ENCODE measurements around the gene VOPP1.
A peak's percentile ranks its signal among the peaks of the same experiment; 100 is the strongest.

VOPP1 gene

GRCh38 chr7:55571511-55572377 lies 558 bp downstream of the VOPP1 start:
- Mint-ChIP-seq H3K9me3 (no peaks in the 10 kb centered on the region), H3K4me1 (ENCODE audit: low read depth) (peaks cover 73% of the 10 kb centered on the region), H3K4me3 (peak overlapping the region; percentile 96), H3K27me3 (peaks cover 11% of the 10 kb centered on the region), H3K36me3 (ENCODE audit: low read depth) (peaks cover 44% of the 10 kb centered on the region), H3K27ac (peak overlapping the region; percentile 95)
- intact Hi-C loops (cut with micrococcal nuclease), result loop anchor here (2.0 kb wide), 1 partner anchor 39 kb away; no protein-coding TSS in a partner anchor

GRCh38 chr7:55570939-55571338 lies 1.4 kb downstream of the VOPP1 start:
- Mint-ChIP-seq H3K27me3 (peaks cover 11% of the 10 kb centered on the region), H3K9me3 (no peaks in the 10 kb centered on the region), H3K4me3 (peak overlapping the region; percentile 96), H3K36me3 (ENCODE audit: low read depth) (peaks cover 51% of the 10 kb centered on the region), H3K4me1 (ENCODE audit: low read depth) (peaks cover 80% of the 10 kb centered on the region), H3K27ac (peak overlapping the region; percentile 95)
- intact Hi-C loops (cut with micrococcal nuclease), result loop anchor here (2.0 kb wide), 1 partner anchor 38 kb away; no protein-coding TSS in a partner anchor

GRCh38 chr7:55570218-55570873 lies 2.0 kb downstream of the VOPP1 start:
- Mint-ChIP-seq H3K4me1 (ENCODE audit: low read depth) (peaks cover 80% of the 10 kb centered on the region), H3K27ac (peak overlapping the region; percentile 95), H3K36me3 (ENCODE audit: low read depth) (peaks cover 57% of the 10 kb centered on the region), H3K27me3 (peaks cover 7% of the 10 kb centered on the region), H3K4me3 (peak overlapping the region; percentile 96), H3K9me3 (no peaks in the 10 kb centered on the region)
- intact Hi-C loops (cut with micrococcal nuclease), result loop anchor here (2.0 kb wide), 1 partner anchor 38 kb away; no protein-coding TSS in a partner anchor

GRCh38 chr7:55569797-55570196 lies 2.5 kb downstream of the VOPP1 start:
- Mint-ChIP-seq H3K4me3 (peak overlapping the region; percentile 50), H3K4me1 (ENCODE audit: low read depth) (peaks cover 83% of the 10 kb centered on the region), H3K27ac (peak overlapping the region; percentile 95), H3K27me3 (peaks cover 2% of the 10 kb centered on the region), H3K9me3 (no peaks in the 10 kb centered on the region), H3K36me3 (ENCODE audit: low read depth) (peaks cover 62% of the 10 kb centered on the region)
- intact Hi-C loops (cut with micrococcal nuclease), result loop anchor here (2.0 kb wide), 1 partner anchor 37 kb away; no protein-coding TSS in a partner anchor

- Mint-ChIP-seq H3K27me3 (no peaks in the 10 kb centered on the region), H3K27ac (peak overlapping the region; percentile 95), H3K9me3 (no peaks in the 10 kb centered on the region), H3K36me3 (ENCODE audit: low read depth) (peaks cover 63% of the 10 kb centered on the region), H3K4me3 (peak overlapping the region; percentile 50), H3K4me1 (ENCODE audit: low read depth) (peaks cover 85% of the 10 kb centered on the region)
- intact Hi-C loops (cut with micrococcal nuclease), result no loop called here
Measured at GRCh38 chr7:55569269-55569663, 3.0 kb downstream of the VOPP1 start.

GRCh38 chr7:55568613-55569268 lies 3.6 kb downstream of the VOPP1 start:
- H3K4me3 Mint-ChIP-seq, result peak overlapping the region; percentile 50
- peaks cover 85% of the 10 kb centered on the region for H3K4me1 Mint-ChIP-seq (ENCODE audit: low read depth)

GRCh38 chr7:55567571-55567970 lies 4.7 kb downstream of the VOPP1 start:
- Mint-ChIP-seq H3K27ac (no peak overlapping the region), H3K4me1 (ENCODE audit: low read depth) (peaks cover 78% of the 10 kb centered on the region), H3K4me3 (no peak overlapping the region), H3K9me3 (no peaks in the 10 kb centered on the region), H3K27me3 (no peaks in the 10 kb centered on the region), H3K36me3 (ENCODE audit: low read depth) (peaks cover 63% of the 10 kb centered on the region)
- intact Hi-C loops (cut with micrococcal nuclease), result no loop called here

More at GRCh38 chr7:55568613-55569268, 3.6 kb downstream of the VOPP1 start:
- intact Hi-C loops (cut with micrococcal nuclease), result no loop called here
- Mint-ChIP-seq H3K27me3 (no peaks in the 10 kb centered on the region), H3K9me3 (no peaks in the 10 kb centered on the region), H3K27ac (peak overlapping the region; percentile 95), H3K36me3 (ENCODE audit: low read depth) (peaks cover 63% of the 10 kb centered on the region)

- Mint-ChIP-seq H3K4me1 (ENCODE audit: low read depth) (peaks cover 92% of the 10 kb centered on the region), H3K4me3 (peak overlapping the region; percentile 47), H3K27me3 (no peaks in the 10 kb centered on the region), H3K27ac (peak overlapping the region; percentile 13), H3K36me3 (ENCODE audit: low read depth) (peaks cover 68% of the 10 kb centered on the region), H3K9me3 (no peaks in the 10 kb centered on the region)
- intact Hi-C loops (cut with micrococcal nuclease), result no loop called here
Measured at GRCh38 chr7:55565681-55566080, 6.6 kb downstream of the VOPP1 start.

- peaks cover 90% of the 10 kb centered on the region for H3K4me1 Mint-ChIP-seq (ENCODE audit: low read depth)
- no peaks in the 10 kb centered on the region for H3K27me3 Mint-ChIP-seq
- H3K27ac Mint-ChIP-seq, result peak overlapping the region; percentile 20
- H3K9me3 Mint-ChIP-seq, result no peaks in the 10 kb centered on the region
- peak overlapping the region; percentile 27 for H3K4me3 Mint-ChIP-seq
- H3K36me3 Mint-ChIP-seq (ENCODE audit: low read depth), result peaks cover 61% of the 10 kb centered on the region
- intact Hi-C loops (cut with micrococcal nuclease), result no loop called here
Measured at GRCh38 chr7:55563596-55564325, 8.5 kb downstream of the VOPP1 start.

- H3K4me3 Mint-ChIP-seq, result no peak overlapping the region
- peaks cover 53% of the 10 kb centered on the region for H3K36me3 Mint-ChIP-seq (ENCODE audit: low read depth)
- intact Hi-C loops (cut with micrococcal nuclease), result no loop called here
- no peaks in the 10 kb centered on the region for H3K9me3 Mint-ChIP-seq
- no peaks in the 10 kb centered on the region for H3K27me3 Mint-ChIP-seq
- peak overlapping the region; percentile 16 for H3K27ac Mint-ChIP-seq
- H3K4me1 Mint-ChIP-seq (ENCODE audit: low read depth), result peaks cover 90% of the 10 kb centered on the region
Measured at GRCh38 chr7:55561690-55562089, 10.6 kb downstream of the VOPP1 start.

GRCh38 chr7:55558962-55559920 lies 13.1 kb downstream of the VOPP1 start:
- no peaks in the 10 kb centered on the region for H3K27me3 Mint-ChIP-seq
- H3K4me3 Mint-ChIP-seq, result no peak overlapping the region
- H3K27ac Mint-ChIP-seq, result no peak overlapping the region
- H3K4me1 Mint-ChIP-seq (ENCODE audit: low read depth), result peaks cover 87% of the 10 kb centered on the region
- intact Hi-C loops (cut with micrococcal nuclease), result no loop called here
- H3K9me3 Mint-ChIP-seq, result no peaks in the 10 kb centered on the region
- H3K36me3 Mint-ChIP-seq (ENCODE audit: low read depth), result peaks cover 59% of the 10 kb centered on the region

- Mint-ChIP-seq H3K36me3 (ENCODE audit: low read depth) (peaks cover 69% of the 10 kb centered on the region), H3K4me1 (ENCODE audit: low read depth) (peaks cover 92% of the 10 kb centered on the region), H3K4me3 (no peak overlapping the region), H3K27ac (no peak overlapping the region), H3K9me3 (no peaks in the 10 kb centered on the region), H3K27me3 (no peaks in the 10 kb centered on the region)
- intact Hi-C loops (cut with micrococcal nuclease), result no loop called here
Measured at GRCh38 chr7:55557666-55558188, 14.6 kb downstream of the VOPP1 start.
